ENCODE results near the gene OBSCN. TPM values are rescaled to one million over a fixed set of nuclear protein-coding genes. Genes with fewer than 3 reads are reported as not detected.
A peak's percentile ranks its signal among the peaks of the same experiment; 100 is the strongest.

OBSCN gene
- total RNA-seq, 1 donor from 2014 or later = 7.6 TPM

DNA sequence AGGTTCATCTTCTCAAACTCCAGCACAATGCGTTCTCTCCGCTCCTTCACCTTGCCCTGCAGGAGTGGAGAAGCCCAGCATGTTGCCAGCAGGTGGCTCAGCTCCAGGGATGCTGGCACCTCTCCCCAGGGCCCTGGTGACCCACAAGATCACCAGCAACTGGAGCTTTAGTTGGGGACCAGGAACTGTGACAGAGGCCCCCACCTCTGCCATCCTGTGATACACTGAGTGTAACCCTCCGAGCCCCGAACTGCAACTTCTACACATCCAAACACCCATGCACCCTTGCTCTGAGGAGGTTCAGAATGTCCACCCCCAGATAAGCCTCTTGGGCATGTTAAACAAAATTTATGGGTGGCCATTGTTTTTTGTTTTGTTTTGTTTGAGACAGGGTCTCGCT is 203.3 kb downstream of the OBSCN start:
- Histone ChIP-seq H3K36me3 (ENCODE audit: control insufficient read depth, insufficient read depth, low read length) (no peaks in the 10 kb centered on the region), H3K27me3 (ENCODE audit: control insufficient read depth, insufficient read depth, low read length) (no peaks in the 10 kb centered on the region), H3K4me3 (ENCODE audit: low read depth, low read length) (no peak overlapping the region)
- no peak for DNase-seq (ENCODE audit: low read depth)
- peak; percentile 7 for FAIRE-seq
- TF ChIP-seq, protein P1, sequence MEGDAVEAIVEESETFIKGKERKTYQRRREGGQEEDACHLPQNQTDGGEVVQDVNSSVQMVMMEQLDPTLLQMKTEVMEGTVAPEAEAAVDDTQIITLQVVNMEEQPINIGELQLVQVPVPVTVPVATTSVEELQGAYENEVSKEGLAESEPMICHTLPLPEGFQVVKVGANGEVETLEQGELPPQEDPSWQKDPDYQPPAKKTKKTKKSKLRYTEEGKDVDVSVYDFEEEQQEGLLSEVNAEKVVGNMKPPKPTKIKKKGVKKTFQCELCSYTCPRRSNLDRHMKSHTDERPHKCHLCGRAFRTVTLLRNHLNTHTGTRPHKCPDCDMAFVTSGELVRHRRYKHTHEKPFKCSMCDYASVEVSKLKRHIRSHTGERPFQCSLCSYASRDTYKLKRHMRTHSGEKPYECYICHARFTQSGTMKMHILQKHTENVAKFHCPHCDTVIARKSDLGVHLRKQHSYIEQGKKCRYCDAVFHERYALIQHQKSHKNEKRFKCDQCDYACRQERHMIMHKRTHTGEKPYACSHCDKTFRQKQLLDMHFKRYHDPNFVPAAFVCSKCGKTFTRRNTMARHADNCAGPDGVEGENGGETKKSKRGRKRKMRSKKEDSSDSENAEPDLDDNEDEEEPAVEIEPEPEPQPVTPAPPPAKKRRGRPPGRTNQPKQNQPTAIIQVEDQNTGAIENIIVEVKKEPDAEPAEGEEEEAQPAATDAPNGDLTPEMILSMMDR (IDR thresholded peaks at IDR 0.05; ENCODE audit: insufficient read depth, low read length, severe bottlenecking) = no peak

DNA sequence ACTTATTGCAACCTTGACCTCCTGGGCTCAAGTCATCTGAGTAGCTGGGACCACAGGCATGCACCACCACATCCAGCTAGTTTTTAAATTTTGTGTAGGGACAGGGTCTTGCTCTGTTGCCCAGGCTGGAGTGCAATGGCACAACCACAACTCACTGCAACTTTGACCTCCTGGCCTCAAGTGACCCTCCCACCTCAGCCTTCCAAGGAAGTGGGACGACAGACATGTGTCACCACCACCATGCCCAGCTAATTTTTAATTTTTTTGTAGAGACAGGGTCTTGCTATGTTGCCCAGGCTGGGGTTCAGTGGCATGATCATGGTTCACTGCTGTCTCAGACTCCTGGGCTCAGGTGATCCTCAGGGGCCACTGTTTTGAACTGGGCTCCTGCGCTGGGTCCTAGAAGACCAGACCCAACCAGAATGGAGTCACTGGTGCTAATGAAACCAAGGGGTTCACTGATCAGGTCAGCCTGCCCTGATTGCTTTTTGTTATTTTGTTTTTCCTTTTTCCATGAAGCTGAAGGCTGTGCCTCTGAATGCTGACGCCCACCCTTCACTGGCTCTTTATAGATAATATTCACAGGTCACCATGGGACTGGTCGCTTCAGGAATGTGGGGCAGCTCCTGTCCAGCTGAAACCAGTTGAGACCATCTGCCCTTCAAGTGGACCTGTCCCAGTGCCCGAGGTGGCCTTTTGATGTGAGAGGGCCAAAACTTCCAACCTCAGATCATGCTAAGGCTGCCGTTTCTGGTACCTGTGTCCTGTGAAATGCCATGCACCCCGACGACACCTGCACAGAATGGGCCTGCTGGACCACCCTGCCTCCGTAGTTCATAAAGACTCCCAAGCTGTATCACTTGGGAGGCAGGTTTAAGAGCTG is 203.9 kb downstream of the OBSCN start:
- H3K36me3 ChIP-seq (ENCODE audit: control insufficient read depth, insufficient read depth, low read length) = no peaks in the 10 kb centered on the region
- TF ChIP-seq, protein P1 (IDR thresholded peaks at IDR 0.05; ENCODE audit: insufficient read depth, low read length, severe bottlenecking) = no peak
- FAIRE-seq (no peak), DNase-seq (ENCODE audit: low read depth) (no peak)
- no peak overlapping the region for H3K4me3 ChIP-seq (ENCODE audit: low read depth, low read length)
- no peaks in the 10 kb centered on the region for H3K27me3 ChIP-seq (ENCODE audit: control insufficient read depth, insufficient read depth, low read length)

DNA sequence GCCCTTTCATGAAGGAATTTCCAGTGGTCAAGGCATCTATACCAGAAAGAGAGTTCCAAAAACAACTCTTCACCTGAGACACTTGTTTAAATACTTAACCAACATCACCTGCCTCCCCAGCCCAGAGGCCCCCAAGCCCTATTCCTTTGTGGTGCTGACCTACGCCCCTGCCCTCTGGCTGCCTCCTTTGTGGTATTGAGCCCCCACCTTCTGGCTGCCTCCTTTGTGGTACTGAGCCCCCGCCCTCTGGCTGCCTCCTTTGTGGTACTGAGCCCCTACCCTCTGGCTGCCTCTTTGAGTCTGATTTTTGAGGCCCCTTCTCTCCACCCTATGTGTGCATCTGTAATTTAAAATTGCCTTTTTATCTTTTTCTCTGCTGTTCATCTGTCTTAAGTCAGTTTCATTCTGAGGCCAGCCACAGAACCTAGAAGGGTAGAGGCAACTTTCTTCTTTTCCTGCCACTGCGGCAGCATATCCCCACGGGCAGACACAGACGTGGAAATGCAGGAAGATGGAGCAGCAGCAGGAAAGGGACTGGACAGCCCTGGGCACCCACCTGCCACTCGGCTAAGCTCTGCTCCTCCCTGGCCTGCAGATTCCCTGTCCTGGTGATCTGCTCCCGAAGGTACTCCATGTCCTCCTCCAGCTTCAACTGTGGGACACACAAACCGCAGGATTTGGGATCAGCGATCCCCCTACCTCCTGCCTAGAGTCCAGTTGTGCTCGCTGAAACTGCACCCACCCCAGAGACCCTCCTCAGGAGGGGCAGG is 205.6 kb downstream of the OBSCN start:
- H3K4me3 ChIP-seq (ENCODE audit: low read depth, low read length) = no peak overlapping the region
- TF ChIP-seq, protein P1 (IDR thresholded peaks at IDR 0.05; ENCODE audit: insufficient read depth, low read length, severe bottlenecking) = no peak
- DNase-seq (ENCODE audit: low read depth) (no peak), FAIRE-seq (no peak)
- no peaks in the 10 kb centered on the region for H3K36me3 ChIP-seq (ENCODE audit: control insufficient read depth, insufficient read depth, low read length)
- no peaks in the 10 kb centered on the region for H3K27me3 ChIP-seq (ENCODE audit: control insufficient read depth, insufficient read depth, low read length)

DNA sequence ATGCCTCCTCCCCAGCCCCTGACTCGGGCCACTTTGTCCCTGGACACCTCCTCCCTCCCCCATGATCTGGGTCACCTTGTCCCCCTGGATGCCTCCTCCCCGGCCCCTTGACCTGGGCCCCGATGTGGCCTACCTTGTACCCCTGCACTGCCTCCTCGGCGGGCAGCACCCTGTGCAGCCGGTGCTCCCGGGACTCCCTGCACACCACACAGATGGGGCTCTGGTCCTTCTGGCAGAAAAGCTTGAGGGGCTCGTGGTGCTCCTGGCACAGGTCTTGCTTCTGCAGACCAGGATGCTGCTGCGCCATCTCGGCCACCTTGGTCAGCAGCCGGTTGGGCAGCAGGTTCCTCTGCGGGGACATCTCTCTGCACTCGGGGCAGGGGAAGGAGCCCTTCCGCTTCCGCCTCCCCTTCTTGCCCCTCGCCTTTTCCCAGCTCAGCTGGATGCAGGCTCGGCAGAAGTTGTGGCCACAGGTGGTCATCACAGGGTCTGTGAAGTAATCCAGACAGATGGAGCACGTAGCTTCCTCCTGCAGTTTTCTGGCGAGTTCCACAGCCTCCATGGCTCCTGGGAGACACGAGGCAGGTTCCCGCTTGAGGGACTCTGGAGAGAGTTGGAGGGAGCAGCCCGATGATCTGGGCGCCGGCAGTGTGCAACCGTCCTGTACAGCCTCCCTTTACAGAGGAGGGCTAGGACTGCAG is 206.8 kb downstream of the OBSCN start:
- H3K36me3 ChIP-seq (ENCODE audit: control insufficient read depth, insufficient read depth, low read length) = no peaks in the 10 kb centered on the region
- TF ChIP-seq, protein P1 (IDR thresholded peaks at IDR 0.05; ENCODE audit: insufficient read depth, low read length, severe bottlenecking) = no peak
- H3K4me3 ChIP-seq (ENCODE audit: low read depth, low read length) = no peak overlapping the region
- H3K27me3 ChIP-seq (ENCODE audit: control insufficient read depth, insufficient read depth, low read length) = no peaks in the 10 kb centered on the region
- DNase-seq (ENCODE audit: low read depth) (no peak), FAIRE-seq (no peak)

DNA sequence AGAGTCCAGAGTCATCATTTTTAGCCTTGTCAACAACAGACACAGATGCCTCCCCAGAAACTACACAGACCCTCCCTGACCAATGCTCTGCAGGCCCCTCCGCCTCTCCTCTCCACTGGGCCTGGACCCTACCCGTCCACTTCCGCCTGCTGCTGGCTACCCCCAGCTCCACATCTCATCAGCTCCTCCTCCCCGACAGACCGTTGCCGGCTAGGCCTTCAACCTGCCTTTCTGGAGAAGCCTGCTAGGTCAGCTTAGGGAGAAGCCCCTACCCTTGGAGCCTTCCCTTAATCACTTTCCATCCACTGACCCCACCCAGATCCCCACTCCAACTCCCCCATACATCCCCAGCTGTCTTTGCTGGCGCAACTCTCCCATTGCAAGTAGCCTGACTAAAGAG is 207.4 kb downstream of the OBSCN start:
- no peak for DNase-seq (ENCODE audit: low read depth)
- no peak for FAIRE-seq
- Histone ChIP-seq H3K27me3 (ENCODE audit: control insufficient read depth, insufficient read depth, low read length) (no peaks in the 10 kb centered on the region), H3K4me3 (ENCODE audit: low read depth, low read length) (no peak overlapping the region), H3K36me3 (ENCODE audit: control insufficient read depth, insufficient read depth, low read length) (no peaks in the 10 kb centered on the region)
- TF ChIP-seq, protein P1 (IDR thresholded peaks at IDR 0.05; ENCODE audit: insufficient read depth, low read length, severe bottlenecking) = no peak
